GM10266 (cell line): ENCODE measurements around the gene MBD2.

Experiments used
- DNase-seq: peaks from one replicate; pipeline ENCODE4 v3.0.0; 2012; ENCODE audit errors: extremely low spot score
- TF ChIP-seq, protein P1 (sequence below): IDR thresholded peaks from 2 replicates; pipeline ENCODE4 v1.5.1; 2012; ENCODE audit warnings: mild to moderate bottlenecking, low read depth; ENCODE audit not compliant: control insufficient read depth, insufficient read depth; ENCODE audit errors: missing control alignments

MBD2 gene

GRCh38 chr18:54159906-54160305, 64.6 kb downstream of the MBD2 start:
- TF ChIP-seq, protein P1, sequence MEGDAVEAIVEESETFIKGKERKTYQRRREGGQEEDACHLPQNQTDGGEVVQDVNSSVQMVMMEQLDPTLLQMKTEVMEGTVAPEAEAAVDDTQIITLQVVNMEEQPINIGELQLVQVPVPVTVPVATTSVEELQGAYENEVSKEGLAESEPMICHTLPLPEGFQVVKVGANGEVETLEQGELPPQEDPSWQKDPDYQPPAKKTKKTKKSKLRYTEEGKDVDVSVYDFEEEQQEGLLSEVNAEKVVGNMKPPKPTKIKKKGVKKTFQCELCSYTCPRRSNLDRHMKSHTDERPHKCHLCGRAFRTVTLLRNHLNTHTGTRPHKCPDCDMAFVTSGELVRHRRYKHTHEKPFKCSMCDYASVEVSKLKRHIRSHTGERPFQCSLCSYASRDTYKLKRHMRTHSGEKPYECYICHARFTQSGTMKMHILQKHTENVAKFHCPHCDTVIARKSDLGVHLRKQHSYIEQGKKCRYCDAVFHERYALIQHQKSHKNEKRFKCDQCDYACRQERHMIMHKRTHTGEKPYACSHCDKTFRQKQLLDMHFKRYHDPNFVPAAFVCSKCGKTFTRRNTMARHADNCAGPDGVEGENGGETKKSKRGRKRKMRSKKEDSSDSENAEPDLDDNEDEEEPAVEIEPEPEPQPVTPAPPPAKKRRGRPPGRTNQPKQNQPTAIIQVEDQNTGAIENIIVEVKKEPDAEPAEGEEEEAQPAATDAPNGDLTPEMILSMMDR, result no peak
- no peak for DNase-seq

DNA sequence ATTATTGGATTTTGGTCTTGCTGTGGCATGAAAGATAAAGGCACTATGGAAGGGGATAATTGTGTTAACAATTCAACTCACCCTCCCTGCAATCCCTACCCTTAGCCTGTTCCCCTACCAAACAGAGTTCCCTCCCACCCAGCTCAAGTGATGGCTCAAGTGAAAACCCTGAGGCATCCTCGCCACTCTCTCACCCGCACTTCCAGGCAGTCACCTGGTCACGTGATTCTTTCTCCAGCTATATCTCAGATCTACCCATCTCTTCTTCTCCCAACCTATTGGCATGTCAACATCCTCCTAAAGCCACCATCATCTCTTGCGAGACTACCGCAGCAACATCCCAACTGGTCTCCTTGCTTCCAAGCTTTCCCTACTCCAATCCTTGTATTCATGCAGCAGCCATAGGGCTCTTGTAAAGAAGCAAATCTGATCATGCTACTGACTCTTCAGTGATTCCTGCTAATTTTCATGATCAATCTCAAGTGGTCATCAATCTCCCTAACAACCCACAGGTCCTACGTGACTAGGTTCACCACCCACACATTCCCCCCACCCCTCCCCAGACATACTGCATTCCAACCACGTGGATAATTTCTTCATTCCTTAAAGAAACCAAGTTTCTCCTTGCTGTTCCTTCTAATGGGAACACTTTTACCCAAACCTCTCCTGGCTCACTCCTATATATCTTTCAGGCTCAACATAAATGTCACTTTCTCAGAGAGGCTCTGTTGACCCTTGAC, 66.7 kb downstream of the MBD2 start:
- TF ChIP-seq, protein P1, result no peak
- no peak for DNase-seq

GRCh38 chr18:54155412-54155811, 69.1 kb downstream of the MBD2 start:
- no peak for DNase-seq
- TF ChIP-seq, protein P1, result no peak

GRCh38 chr18:54154231-54154630, 70.2 kb downstream of the MBD2 start:
- TF ChIP-seq, protein P1, result no peak
- no peak for DNase-seq

GRCh38 chr18:54151376-54151775, 73.1 kb downstream of the MBD2 start:
- TF ChIP-seq, protein P1, result no peak
- no peak for DNase-seq

- no peak for DNase-seq
- TF ChIP-seq, protein P1, result no peak
Measured at GRCh38 chr18:54150226-54150625, 74.2 kb downstream of the MBD2 start.

DNA sequence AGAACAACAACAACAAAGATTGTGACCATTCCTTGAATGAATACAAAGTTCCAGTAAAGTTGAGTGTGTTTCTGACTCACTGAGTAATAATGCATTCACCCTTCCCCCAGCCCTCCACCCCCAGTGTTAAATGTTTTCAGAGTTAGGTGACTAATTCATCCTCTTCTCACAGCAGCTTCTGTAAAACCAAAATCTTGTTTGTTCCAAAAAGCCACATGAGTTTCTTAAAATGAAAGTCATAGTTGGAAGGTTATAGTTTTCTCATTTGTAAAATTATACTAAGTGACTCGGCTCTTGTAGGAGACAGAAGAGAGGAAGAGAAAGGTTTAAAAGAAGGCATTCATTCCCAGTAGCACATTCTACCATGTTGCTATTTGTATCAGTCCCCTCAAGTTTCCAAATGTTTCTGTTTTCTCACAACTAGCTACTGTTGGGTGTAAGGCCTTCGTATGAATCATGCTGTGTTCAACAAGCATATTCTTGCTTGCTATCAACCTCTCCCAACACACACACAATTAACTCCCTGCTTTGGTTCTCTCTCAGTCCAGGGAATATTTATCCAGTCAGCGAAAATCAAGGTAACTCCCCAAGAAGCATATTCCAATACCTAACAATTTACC, 75.3 kb downstream of the MBD2 start:
- TF ChIP-seq, protein P1, result no peak
- peak; percentile 48 for DNase-seq
